ENCODE data around the gene ZNF41. TPM values are rescaled to one million over a fixed set of nuclear protein-coding genes. Genes with fewer than 3 reads are reported as not detected.

Gene ZNF41
- total RNA-seq, 1 donor from 2014 or later: 2.4 TPM

Other genes starting within 250 kb of the ZNF41 start
- gene ZNF157, start 112.6 kb downstream of the ZNF41 start, total RNA-seq: not detected in 2 replicates
- gene ARAF, start 78.0 kb upstream of the ZNF41 start, total RNA-seq: 9.2 and 10.6 TPM in 2 replicates
- 32.0 and 57.1 TPM in 2 replicates for gene TIMP1, start 99.2 kb upstream of the ZNF41 start, total RNA-seq
- gene SYN1, start 136.6 kb upstream of the ZNF41 start, total RNA-seq: 0.26 TPM in 1 of 2 replicates, not detected in the other
- gene CFP, start 146.7 kb upstream of the ZNF41 start, total RNA-seq: under 0.01 and 0.26 TPM in 2 replicates
- gene ELK1, start 167.3 kb upstream of the ZNF41 start, total RNA-seq: 8.4 and 9.5 TPM in 2 replicates
- 109 and 144 TPM in 2 replicates for gene UXT, start 176.0 kb upstream of the ZNF41 start, total RNA-seq

All from bronchial epithelial cell (primary cell).